Upper lobe of left lung (tissue), 4 donors: Measurements from ENCODE around the gene KRT33B.

Experiments
- EP300 ChIP-seq, 4 donors: sonication (generic); formaldehyde crosslinking; IDR thresholded peaks; one replicate each; pipeline ENCODE4 v1.5.1; 2017; ENCODE audit warnings: antibody characterized with exemption in 4 of 4, control low read depth in 2 of 4
- POLR2A ChIP-seq, 4 donors: fragments of 450-650 bp; IDR thresholded peaks; one replicate each; pipeline ENCODE4 v1.5.1; 2016 to 2017; ENCODE audit warnings: antibody characterized with exemption in 4 of 4, mild to moderate bottlenecking in 2 of 4
- TF ChIP-seq, protein P1 (sequence below), 6 experiments: fragments of 450-650 bp in 4 of 6; fragments of 200-600 bp in 2 of 6; sonication (generic) in 2 of 6; IDR thresholded peaks; one replicate each; pipeline ENCODE4 v1.5.1; 2016 to 2019; ENCODE audit warnings: antibody characterized with exemption in 6 of 6

DNA sequence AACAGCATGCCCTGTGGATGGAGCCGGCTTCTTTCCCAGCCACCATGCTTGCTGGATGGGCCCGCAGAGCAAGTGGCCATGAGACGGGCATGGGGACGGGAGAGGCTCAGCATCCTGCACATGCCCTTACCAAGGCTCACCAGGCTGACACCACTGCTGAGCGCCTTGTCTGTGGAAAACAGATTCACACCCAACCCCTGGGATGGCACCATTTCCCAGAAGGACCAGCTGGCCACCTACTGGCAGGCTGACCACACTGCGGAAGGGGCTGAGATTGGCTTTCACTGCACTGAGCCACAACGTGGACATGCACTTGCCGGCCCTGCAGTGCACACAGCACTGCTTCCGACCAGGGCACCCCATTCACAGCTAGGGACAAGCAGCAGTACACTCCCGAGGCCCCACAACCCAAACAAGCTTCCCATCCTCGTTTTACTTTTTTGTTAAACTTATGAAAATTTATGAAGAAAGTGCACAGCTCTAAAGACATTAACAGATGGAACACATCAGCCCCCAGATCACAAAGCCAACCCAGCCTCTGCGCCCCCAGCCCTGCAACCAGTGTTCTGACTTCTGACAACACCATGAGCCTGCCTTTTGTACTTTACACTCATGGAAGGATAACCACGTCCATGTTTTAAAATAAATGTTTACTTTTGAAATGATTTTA is 40.2 kb downstream of the KRT33B start:
- TF ChIP-seq, protein P1, sequence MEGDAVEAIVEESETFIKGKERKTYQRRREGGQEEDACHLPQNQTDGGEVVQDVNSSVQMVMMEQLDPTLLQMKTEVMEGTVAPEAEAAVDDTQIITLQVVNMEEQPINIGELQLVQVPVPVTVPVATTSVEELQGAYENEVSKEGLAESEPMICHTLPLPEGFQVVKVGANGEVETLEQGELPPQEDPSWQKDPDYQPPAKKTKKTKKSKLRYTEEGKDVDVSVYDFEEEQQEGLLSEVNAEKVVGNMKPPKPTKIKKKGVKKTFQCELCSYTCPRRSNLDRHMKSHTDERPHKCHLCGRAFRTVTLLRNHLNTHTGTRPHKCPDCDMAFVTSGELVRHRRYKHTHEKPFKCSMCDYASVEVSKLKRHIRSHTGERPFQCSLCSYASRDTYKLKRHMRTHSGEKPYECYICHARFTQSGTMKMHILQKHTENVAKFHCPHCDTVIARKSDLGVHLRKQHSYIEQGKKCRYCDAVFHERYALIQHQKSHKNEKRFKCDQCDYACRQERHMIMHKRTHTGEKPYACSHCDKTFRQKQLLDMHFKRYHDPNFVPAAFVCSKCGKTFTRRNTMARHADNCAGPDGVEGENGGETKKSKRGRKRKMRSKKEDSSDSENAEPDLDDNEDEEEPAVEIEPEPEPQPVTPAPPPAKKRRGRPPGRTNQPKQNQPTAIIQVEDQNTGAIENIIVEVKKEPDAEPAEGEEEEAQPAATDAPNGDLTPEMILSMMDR (IDR thresholded peaks at IDR 0.05), result peak; percentile 52 to 78 (median 63)
- TF ChIP-seq EP300 (IDR thresholded peaks at IDR 0.05) (no peak), POLR2A (IDR thresholded peaks at IDR 0.05) (no peak)
